ENCODE data around the gene HOXC13. TPM values are rescaled to one million over a fixed set of nuclear protein-coding genes. Genes with fewer than 3 reads are reported as not detected.

HOXC13 gene
- total RNA-seq, 1 donor from 2014 or later, result not detected

- peak; percentile 55 for TF ChIP-seq EZH2 (IDR thresholded peaks at IDR 0.05; ENCODE audit: insufficient read depth, low read length)
- TF ChIP-seq, protein P1, sequence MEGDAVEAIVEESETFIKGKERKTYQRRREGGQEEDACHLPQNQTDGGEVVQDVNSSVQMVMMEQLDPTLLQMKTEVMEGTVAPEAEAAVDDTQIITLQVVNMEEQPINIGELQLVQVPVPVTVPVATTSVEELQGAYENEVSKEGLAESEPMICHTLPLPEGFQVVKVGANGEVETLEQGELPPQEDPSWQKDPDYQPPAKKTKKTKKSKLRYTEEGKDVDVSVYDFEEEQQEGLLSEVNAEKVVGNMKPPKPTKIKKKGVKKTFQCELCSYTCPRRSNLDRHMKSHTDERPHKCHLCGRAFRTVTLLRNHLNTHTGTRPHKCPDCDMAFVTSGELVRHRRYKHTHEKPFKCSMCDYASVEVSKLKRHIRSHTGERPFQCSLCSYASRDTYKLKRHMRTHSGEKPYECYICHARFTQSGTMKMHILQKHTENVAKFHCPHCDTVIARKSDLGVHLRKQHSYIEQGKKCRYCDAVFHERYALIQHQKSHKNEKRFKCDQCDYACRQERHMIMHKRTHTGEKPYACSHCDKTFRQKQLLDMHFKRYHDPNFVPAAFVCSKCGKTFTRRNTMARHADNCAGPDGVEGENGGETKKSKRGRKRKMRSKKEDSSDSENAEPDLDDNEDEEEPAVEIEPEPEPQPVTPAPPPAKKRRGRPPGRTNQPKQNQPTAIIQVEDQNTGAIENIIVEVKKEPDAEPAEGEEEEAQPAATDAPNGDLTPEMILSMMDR (IDR thresholded peaks at IDR 0.05; ENCODE audit: insufficient read depth, low read depth, low read length), result no peak
- Histone ChIP-seq H3K36me3 (ENCODE audit: insufficient read depth, low read length) (no peaks in the 10 kb centered on the region), H3K27me3 (ENCODE audit: insufficient read depth, low read length) (peaks cover 96% of the 10 kb centered on the region), H3K4me1 (ENCODE audit: insufficient read depth, low read length) (no peaks in the 10 kb centered on the region), H3K9me3 (ENCODE audit: insufficient read depth, low read depth, low read length) (peaks cover 5% of the 10 kb centered on the region), H3K4me3 (ENCODE audit: insufficient read depth, low read depth, low read length) (no peak overlapping the region), H3K27ac (ENCODE audit: low read depth, low read length) (no peak overlapping the region), H3K9ac (ENCODE audit: low read length) (no peak overlapping the region), H3K4me2 (ENCODE audit: low read length) (no peak overlapping the region), H2AFZ (ENCODE audit: low read depth, low read length) (no peak overlapping the region), H3K79me2 (ENCODE audit: insufficient read depth, low read length) (no peaks in the 10 kb centered on the region), H4K20me1 (ENCODE audit: insufficient read depth, low read length) (no peaks in the 10 kb centered on the region)
- Mint-ChIP-seq H3K36me3 (ENCODE audit: low read depth, unreplicated experiment) (no peaks in the 10 kb centered on the region), H3K9me3 (ENCODE audit: unreplicated experiment) (peaks cover 29% of the 10 kb centered on the region), H3K27ac (ENCODE audit: unreplicated experiment) (no peak overlapping the region), H3K27me3 (ENCODE audit: low read depth, unreplicated experiment) (peaks cover 86% of the 10 kb centered on the region), H3K4me3 (ENCODE audit: unreplicated experiment) (no peak overlapping the region), H3K4me1 (ENCODE audit: low read depth, unreplicated experiment) (no peaks in the 10 kb centered on the region)
- FAIRE-seq, result no peak
- no peak for DNase-seq (ENCODE audit: low read depth)
These were observed 33.6 kb downstream of the HOXC13 start for GRCh38 chr12:53972152-53972702.

GRCh38 chr12:53972722-53973235 is 34.1 kb downstream of the HOXC13 start, which contains the start of gene HOXC11:
Gene HOXC11, plus strand, starts transcription at chr12:53973126. Its CDS starts 116 bp downstream, at chr12:53973242.
- Histone ChIP-seq H3K4me1 (ENCODE audit: insufficient read depth, low read length) (no peaks in the 10 kb centered on the region), H3K79me2 (ENCODE audit: insufficient read depth, low read length) (no peaks in the 10 kb centered on the region), H4K20me1 (ENCODE audit: insufficient read depth, low read length) (no peaks in the 10 kb centered on the region), H3K27ac (ENCODE audit: low read depth, low read length) (no peak within 1 kb of the TSS), H3K4me2 (ENCODE audit: low read length) (no peak within 1 kb of the TSS), H3K36me3 (ENCODE audit: insufficient read depth, low read length) (no peaks in the 10 kb centered on the region), H3K4me3 (ENCODE audit: insufficient read depth, low read depth, low read length) (no peak within 1 kb of the TSS), H3K27me3 (ENCODE audit: insufficient read depth, low read length) (peaks cover 96% of the 10 kb centered on the region), H3K9ac (ENCODE audit: low read length) (no peak within 1 kb of the TSS), H2AFZ (ENCODE audit: low read depth, low read length) (no peak within 1 kb of the TSS), H3K9me3 (ENCODE audit: insufficient read depth, low read depth, low read length) (peaks cover 5% of the 10 kb centered on the region)
- H3K27me3 Mint-ChIP-seq (ENCODE audit: low read depth, unreplicated experiment), result peaks cover 86% of the 10 kb centered on the region
- H3K27ac Mint-ChIP-seq (ENCODE audit: unreplicated experiment), result peak within 1 kb of the TSS; percentile 55
- DNase-seq (ENCODE audit: low read depth) (no peak), FAIRE-seq (no peak)
- no peaks in the 10 kb centered on the region for H3K4me1 Mint-ChIP-seq (ENCODE audit: low read depth, unreplicated experiment)
- TF ChIP-seq, protein P1 (IDR thresholded peaks at IDR 0.05; ENCODE audit: insufficient read depth, low read depth, low read length), result no peak
- TF ChIP-seq EZH2 (IDR thresholded peaks at IDR 0.05; ENCODE audit: insufficient read depth, low read length), result peak; percentile 9
- H3K9me3 Mint-ChIP-seq (ENCODE audit: unreplicated experiment), result peaks cover 27% of the 10 kb centered on the region
- no peak within 1 kb of the TSS for H3K4me3 Mint-ChIP-seq (ENCODE audit: unreplicated experiment)
- H3K36me3 Mint-ChIP-seq (ENCODE audit: low read depth, unreplicated experiment), result no peaks in the 10 kb centered on the region
